Measurements from ENCODE around the gene LMNA.
"Not testable (repeated sequence)": the region's sequence is repeated elsewhere in the genome, so short reads cannot be mapped to it uniquely, and the experiment has no call there.

LMNA gene

DNA sequence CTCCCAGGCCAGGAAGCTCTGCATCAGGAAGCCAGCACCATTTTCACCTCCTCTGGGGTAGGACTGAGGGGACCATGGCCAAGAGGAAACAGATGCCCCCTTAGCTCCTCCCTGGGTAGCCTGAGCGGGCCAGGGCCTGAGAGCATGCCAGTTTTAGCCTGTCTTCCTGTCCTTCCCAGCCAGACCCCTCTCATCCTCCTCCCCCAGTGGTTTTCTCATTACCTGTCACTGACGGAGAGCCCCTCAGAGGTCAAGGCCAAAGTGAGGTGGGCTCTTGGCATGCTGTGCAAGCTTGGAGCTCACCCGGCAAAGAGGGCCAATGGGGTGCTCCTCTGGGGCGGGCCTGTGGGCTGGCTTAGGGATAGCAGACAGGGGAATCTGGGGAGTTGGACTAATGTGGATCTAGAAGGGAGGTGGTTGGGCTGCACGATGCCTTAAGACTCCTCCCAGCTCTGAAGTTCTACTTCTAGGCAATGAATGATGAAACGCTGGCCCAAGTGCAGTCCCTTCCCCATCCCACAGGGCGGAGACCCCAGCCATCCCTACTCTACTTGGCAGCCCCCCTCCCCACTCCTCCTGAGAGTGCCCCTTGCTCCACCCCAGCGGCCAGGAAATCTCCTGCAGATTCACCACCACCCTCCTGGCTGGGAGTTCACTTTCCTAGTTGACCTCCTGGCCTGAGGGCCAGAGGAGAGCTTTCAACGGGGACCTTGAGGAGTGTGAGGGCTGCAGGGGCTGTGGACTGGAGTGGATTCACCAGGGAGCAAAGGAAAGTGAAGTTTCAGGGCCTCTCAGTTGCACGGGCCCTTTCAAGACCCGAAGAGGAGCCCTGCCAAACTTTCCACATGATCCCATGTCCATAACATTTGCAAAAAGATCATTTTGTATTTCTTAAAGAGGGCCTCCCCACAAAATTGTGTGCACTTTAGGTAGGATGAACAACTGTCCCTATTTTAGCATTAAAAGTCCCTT, 9.4 kb upstream of the LMNA start:
- DNase-seq (ENCODE audit: low read depth, low spot score) = peak; percentile 77

DNA sequence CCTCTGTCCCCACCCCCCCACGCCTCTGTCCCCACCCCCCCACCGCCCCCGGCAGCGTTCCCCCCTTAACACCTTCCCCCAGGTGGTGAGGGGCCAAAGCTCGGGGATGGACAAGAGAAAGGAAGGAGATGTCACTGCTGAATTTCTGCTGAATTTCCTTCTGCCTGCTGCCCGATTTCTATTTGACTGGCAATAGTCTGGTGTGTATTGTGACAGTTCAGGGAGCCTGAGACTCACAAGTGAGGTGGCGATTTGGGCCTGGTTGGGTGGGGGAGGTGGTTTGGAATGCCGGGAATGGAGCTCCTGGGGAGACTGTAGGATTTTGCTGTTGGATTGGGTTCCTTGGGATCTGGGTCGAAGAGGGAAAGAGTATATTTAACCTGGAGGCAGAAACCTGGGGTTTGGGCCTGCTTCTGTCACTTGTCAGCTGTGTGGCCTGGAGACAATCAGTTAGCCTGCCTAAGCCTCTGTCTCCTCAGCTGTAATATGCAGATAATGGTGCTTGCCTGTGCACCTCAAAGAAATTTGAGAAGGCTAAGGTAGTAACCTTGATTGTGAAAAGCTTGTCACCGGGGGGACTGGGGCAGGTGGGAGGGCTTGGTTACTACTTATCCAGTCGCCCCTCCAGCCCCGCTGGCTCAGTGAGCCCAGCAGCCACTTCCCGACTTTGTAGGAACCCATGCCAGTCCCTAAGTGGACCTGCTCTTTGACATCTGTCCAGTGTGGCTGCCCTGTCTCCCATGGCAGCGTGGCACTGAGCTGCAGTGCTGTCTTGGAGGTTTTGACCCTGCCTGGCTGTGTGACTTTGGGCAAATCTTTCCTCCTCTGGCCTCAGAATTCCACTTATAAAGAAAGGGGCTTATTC, 7.7 kb upstream of the LMNA start:
- DNase-seq (ENCODE audit: low read depth, low spot score) = peak; percentile 95

DNA sequence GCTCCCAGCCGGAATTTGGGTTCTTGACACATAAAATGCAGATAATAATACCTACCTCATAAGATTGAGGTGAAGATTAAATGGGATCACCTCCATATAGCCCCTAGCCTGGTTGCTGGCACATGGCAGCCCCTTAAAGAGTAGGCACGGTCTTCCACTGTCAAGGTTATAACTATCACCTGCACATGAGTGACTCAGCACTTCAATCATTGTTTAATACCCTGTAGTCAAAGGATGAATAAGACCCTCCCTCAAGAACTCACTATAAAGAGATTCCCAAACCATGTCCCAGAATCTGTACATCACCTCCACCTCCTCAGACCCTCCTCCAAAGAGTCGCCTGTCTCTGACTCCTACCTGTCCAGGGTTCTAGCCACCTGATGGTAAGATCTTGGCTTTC, 6.5 kb upstream of the LMNA start:
- DNase-seq (ENCODE audit: low read depth, low spot score) = no peak

DNA sequence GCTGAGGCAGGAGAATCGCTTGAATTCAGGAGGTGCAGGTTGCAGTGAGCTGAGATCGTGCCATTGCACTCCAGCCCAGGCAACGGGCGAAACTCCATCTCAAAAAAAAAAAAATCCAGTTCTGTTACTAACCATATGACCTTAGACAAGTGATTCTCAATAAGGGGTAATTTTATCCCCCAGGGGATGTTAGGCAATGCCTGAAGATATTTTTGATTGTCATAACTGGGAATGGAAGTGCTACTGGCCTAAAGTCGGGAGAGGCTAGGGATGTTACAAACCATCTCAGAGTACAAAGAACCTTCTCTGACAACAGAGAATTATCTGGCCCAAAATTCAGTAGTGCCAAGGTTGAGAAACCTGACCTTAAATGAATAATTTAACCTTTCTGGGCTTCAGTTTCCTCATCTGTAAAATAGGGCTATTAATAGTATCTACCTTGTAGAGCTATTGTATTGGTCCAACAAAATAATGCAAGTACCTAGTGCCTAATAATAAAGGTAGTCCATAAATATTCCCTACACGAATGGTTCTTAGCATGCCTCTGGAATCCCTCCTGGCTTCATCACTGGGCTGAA, 5.8 kb upstream of the LMNA start:
- no peak for DNase-seq (ENCODE audit: low read depth, low spot score)

DNA sequence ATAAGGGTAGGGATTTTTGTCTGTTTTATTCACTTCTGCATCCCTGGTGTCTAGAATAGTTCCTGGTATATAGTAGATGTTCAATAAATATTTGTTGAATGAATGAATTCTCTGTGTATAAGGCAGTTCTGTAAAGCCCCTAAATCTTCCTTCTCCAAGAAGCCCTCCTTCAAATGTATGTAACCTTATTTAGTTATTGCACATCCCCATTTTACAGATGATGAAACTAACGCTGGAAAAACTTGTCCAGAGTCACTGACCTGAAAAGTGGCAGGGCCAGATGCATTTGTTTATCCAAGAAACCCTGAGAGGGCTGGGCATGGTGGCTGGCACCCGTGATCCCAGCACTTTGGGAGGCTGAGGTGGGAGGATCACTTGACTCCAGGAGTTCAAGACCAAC, 4.3 kb upstream of the LMNA start:
- no peak for DNase-seq (ENCODE audit: low read depth, low spot score)

DNA sequence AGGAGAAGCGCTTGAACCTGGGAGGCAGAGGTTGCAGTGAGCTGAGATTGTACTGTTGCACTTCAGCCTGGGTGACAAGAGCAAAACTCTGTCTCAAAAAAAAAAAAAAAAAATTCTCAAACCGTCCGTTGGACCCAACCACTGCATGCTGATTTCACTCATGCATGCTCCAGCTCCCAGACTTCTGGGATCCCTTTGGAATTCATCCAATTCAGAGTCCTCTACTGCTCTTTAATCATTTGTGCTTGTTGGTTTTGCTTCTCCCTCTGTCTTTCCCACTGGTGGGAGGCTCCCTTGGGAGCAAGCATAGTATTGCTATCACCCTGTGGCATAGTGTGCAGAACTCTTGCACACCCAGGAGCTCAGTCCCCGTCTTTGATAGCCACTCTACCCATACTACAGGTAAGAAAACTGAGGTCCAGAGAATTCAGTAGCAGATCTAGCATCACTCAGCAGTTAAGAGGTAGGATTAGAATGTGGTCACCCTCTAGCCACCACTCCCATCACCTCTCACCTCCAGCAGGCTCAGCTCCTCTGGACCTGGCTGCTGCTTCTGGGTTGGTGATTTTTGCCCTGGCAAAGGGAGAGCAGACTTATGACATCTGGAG, 3.1 kb upstream of the LMNA start:
- DNase-seq (ENCODE audit: low read depth, low spot score) = no peak

DNA sequence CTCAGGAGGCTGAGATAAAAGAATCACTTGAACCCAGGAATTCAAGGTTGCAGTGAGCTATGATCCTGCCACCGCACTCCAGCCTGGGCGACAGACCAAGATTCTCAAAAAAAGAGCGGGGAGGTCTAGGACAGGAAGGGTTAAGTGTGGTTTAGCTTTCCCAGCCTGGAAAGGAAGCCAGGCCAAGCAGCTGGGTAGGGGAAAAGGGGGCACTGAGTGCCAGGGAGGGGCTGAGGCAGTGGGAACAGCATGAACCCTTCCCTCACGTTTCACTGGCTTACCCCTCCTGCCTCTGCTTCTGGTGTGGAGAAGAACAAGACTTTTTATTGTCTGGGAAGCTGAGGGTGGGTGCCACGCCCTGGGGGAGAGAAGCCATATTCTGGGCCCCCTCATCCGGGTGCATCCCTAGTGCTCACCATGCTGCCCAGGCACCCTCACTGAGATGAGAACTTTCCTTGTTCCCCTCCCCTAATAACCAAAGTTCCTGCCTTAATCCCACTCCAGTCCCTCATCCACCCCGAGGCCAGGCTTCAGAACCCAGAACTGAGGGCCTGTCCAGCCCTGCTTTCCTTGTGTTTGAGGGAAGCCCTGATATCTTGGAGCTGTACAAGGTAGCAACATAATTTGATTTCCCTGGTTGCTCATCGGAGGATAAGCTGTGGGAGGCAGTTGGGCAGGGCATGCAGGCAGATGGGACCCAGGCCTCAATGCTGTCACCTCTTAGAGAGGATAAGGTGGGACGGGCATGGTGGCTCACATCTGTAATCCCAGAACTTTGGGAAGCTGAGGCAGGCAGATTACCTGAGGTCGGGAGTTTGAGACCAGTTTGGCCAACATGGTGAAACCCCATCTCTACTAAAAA, 2.0 kb upstream of the LMNA start:
- no peak for DNase-seq (ENCODE audit: low read depth, low spot score)

DNA sequence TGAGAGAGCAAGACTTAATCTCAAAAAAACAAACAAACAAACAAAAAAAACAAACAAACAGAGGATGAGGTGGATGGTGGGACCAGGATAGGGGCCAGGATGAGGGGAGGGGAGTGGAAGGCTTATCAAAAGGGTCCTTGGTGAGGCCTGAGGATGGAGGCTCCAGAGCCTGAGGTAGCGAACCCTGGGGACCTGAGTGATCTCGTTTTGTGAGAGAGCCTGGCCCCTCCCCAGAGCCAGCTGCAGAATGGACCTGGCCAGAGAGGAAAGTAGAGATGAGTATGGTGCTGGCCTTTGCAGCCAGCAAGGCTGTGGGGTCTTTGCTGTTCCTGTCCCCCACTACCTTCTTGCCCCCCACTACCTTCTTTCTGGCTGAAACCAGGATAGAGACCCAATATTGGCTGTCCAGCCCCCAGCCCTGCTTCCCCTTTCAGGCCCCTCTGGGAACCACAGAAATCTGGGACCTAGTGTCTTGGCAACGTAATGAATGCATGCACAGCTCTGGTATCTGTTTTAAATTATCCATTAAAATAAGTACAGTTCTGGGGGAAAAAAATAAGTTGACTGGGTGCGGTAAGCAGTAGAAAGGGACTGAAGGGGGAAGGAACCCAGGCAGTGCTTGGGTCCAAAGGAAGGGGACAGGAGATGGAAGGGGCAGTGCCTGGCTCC, 1.1 kb upstream of the LMNA start:
- no peak for DNase-seq (ENCODE audit: low read depth, low spot score)

DNA sequence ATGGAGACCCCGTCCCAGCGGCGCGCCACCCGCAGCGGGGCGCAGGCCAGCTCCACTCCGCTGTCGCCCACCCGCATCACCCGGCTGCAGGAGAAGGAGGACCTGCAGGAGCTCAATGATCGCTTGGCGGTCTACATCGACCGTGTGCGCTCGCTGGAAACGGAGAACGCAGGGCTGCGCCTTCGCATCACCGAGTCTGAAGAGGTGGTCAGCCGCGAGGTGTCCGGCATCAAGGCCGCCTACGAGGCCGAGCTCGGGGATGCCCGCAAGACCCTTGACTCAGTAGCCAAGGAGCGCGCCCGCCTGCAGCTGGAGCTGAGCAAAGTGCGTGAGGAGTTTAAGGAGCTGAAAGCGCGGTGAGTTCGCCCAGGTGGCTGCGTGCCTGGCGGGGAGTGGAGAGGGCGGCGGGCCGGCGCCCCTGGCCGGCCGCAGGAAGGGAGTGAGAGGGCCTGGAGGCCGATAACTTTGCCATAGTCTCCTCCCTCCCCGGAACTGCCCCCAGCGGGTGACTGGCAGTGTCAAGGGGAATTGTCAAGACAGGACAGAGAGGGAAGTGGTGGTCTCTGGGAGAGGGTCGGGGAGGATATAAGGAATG, 505 bp downstream of the LMNA start:
- DNase-seq (ENCODE audit: low read depth, low spot score) = peak; percentile 67

DNA sequence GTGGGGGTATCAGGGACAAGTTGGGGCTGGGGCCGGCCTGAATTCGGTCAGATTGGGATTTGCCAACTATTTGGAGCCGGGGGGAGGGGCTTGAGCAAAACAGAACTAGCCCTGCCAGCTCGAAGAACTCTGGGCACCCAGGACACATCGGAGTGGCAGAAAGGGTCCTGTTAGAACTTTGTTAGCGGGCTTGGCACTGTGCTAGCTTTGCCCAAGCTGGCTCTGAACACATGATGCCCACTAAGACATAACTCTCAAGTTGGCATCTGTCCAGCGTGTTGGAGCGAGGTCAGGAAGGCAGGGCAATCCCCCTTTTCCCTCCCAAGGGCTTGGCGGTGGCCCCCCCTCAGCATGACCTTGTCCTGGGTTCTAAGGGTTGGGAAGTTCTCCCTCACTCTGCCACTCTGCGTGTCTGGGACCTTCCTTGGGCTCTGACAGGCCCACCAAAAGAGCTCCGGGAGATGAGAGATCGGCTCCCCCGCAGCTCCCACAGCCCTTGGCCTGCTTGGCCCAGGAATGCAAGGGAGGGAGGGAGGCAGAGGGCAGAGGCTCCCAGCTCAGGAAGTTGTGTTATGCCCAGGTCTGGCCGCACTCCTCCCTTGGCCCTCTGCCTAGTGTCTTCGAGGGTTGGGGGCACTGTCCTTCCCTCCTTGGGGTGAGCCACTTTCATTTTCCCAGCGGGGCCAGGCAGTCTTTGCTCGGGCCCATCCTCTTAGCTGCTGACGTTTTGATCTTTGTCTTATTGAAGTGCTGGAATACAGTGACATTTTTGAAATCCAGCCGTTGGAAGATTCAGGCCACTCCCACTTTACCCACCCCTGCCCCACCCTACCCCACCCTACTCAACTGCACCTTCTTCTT, 1.2 kb downstream of the LMNA start:
- DNase-seq (ENCODE audit: low read depth, low spot score) = peak; percentile 70

DNA sequence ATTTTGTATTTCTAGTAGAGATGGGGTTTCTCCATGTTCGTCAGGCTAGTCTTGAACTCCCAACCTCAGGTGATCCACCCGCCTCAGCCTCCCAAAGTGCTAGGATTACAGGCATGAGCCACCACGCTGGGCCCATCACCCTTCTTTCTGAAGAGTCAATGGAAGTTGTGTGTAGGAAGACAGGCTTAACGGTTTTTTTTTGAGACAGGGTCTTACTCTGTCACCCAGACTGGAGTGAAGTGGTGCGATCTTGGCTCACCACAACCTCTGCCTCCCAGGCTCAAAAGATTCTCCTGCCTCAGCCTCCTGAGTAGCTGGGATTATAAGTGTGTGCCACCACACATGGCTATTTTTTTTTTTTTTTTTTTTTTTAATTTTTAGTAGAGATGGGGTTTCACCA, 2.2 kb downstream of the LMNA start:
- DNase-seq (ENCODE audit: low read depth, low spot score) = not testable (repeated sequence)

DNA sequence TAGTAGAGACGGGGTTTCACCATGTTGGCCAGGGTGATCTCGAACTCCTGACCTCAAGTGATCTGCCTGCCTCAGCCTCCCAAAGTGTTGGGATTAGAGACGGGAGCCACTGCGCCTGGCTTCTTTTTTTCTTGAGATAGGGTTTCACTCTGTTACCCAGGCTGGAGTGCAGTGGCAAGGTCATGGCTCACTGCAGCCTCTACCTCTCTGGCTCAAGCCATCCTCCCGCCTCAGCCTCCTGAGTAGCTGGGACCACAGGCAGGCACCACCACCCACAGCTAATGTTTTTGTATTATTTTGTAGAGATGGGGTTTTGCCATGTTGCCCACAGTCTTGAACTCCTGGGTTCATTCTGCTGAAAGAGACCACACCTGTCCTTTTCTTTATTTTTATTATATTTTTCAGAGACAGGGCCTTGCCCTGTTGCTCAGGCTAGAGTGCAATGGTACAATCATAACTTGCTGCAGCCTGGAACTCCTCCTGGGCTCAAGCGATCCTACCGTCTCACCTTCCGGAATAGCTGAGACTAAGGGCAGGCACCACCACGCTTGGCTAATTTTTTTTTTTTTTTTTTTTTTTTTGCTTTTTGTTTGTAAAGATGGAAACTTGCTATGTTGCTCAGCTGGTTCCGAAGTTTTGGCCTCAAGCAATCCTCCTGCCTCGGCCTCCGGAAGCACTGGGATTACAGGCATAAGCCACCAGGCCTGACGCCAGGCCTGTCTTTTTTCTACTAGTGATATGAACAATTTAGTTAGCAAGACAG, 3.1 kb downstream of the LMNA start:
- DNase-seq (ENCODE audit: low read depth, low spot score) = no peak

DNA sequence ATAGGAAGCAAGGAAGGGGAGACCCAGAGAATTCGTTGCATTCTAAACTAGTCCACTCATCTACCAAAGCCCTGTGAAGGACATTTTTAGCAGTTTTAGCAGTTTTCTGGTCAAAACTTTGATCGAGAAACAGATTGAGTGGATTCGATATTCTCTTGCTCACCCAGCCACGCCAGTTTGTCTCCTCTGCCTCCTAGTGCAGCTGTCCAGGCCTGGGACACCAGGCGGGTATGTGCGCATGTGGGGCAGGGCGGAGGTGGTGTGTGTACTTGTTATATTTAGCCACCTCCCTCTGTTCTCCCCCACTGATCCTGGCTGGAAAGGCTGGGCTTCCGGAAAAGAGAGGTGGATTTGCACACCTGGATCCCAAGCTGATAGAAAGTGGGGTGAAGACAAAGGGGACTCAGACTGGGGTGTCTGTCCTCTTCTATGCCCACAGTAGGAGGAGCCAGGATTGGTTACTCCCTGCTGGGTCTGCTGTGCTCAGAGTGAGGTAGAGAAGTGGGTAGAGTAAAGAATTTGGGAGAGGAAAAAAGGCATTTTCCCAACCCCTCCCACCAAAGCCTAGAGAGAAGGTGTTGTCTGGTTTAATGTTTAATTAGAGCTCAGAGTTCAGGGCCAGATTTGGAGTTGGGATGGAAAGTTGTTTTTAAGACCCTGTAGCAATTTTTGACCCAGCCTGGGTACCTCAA, 3.8 kb downstream of the LMNA start:
- no peak for DNase-seq (ENCODE audit: low read depth, low spot score)

DNA sequence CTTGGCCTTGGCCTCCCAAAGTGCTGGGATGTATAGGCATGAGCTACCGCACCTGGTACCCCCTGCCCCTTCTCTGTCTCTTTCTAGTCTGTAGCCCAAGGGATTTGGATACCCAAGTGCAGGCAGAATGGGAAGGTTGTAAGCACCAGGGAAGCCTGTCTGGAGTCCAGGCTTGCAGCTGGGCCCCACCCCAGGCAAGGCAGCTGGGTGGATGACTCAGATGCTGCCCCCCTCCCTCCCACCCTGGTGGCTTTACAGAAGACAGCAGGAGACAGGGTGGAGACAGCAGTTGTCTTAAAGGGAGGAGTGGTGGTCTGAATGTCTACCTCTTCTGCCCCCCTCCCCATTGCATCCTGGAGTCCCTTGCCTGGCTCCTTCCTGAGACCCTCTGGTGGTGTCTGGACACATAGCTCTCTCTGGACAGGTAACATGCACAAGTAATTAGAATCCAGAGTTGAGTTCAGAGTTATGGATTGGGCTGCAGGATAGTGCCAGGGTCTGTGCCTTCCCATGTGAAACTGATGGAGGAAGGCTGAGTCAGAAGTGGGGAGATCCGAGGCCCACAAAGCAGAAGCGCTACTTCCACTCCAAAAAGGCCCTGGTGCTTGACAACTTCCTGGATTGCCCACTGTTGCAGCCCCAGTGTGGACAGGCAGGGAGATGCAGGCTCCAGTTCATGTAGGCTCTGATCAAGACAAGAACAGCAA, 5.1 kb downstream of the LMNA start:
- no peak for DNase-seq (ENCODE audit: low read depth, low spot score)

DNA sequence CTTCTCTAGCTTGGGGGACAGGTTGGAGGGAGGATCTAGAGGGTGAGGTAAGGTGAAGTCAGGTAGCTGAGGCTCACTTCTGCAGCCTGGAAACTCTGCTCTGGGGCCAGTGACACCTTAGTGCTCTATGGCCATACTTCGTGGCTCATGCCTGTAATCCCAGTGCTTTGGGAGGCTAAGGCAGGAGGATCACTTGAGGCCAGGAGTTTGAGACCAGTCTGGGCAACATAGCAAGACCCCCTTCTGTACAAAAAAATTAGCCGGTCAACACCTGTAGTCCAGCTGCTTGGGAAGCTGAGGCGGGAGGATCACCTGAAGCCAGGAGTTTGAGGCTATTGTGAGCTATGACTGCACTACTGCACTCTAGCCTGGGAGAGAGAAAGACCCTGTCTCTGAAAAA, 5.8 kb downstream of the LMNA start:
- DNase-seq (ENCODE audit: low read depth, low spot score) = no peak

DNA sequence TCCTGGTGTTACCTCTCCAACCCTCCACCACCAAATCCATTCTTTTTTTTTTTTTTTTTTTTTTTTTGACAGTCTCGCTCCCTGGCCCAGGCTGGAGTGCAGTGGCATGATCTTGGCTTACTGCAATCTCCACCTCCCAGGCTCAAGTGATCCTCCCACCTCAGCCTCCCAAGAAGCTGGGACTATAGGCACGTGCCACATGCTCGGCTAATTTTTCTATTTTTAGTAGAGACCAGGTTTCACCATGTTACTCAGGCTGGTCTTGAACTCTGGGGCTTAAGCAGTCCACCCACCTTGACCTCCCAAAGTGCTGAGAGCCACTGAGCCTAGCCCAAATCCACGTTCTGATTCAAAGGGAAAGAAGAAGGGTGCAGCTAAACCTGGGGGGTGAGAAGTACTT, 6.5 kb downstream of the LMNA start:
- not testable (repeated sequence) for DNase-seq (ENCODE audit: low read depth, low spot score)

DNA sequence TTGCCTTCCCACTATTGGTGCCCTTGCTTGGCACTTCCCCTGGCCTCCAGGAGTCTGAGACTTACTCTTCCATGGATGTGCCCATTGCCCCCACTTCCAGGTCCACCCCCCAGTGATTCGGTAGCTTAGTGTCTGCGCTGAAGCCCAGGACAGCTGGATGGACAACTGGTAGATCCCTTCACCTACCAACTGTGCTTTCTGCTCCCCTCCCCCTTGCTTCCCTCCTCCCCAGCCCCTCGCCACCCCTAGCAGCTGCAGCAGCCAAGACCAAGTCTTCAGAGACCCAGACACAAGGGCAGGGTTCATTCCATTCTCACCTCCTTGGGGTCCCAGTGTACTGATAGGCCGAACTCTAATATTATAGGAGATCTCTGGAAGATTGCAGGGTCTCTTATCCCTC, 6.9 kb downstream of the LMNA start:
- no peak for DNase-seq (ENCODE audit: low read depth, low spot score)

Data from ELF-1 (cell line).